ENCODE results near the gene XYLT2.

XYLT2 gene

GRCh38 chr17:50365165-50365564, 19.2 kb downstream of the XYLT2 start:
- DNase-seq (ENCODE audit: extremely low spot score): no peak
- ChIA-PET POLR2A (interaction anchor here (1.1 kb wide), 1 partner anchor 10 kb away, joined by 4 read pairs; no protein-coding TSS in a partner anchor), CTCF (interaction anchor here (1.5 to 2.9 kb wide), 2 partner anchors 32 to 114 kb away, joined by 3 to 18 read pairs; partner anchors contain the start of gene LRRC59)
- no peak for TF ChIP-seq CTCF (IDR thresholded peaks at IDR 0.05; ENCODE audit: control extremely low read depth, extremely low read depth, low read depth, missing control alignments)

GRCh38 chr17:50365649-50366393, 19.9 kb downstream of the XYLT2 start:
- no peak for TF ChIP-seq CTCF (IDR thresholded peaks at IDR 0.05; ENCODE audit: control extremely low read depth, extremely low read depth, low read depth, missing control alignments)
- CTCF ChIA-PET: interaction anchor here (1.5 to 2.9 kb wide), 3 partner anchors 32 to 114 kb away, joined by 3 to 18 read pairs (median 4); partner anchors contain the start of gene LRRC59
- POLR2A ChIA-PET: interaction anchor here (1.1 kb wide), 1 partner anchor 10 kb away, joined by 4 read pairs; no protein-coding TSS in a partner anchor
- DNase-seq (ENCODE audit: extremely low spot score): no peak

GRCh38 chr17:50367401-50367800, 21.5 kb downstream of the XYLT2 start:
- ChIA-PET CTCF (interaction anchor here (1.3 to 2.9 kb wide), 4 partner anchors 21 to 112 kb away, joined by 3 to 18 read pairs (median 4); partner anchors contain the start of gene LRRC59), POLR2A (no interaction called here)
- no peak for DNase-seq (ENCODE audit: extremely low spot score)
- TF ChIP-seq CTCF (IDR thresholded peaks at IDR 0.05; ENCODE audit: control extremely low read depth, extremely low read depth, low read depth, missing control alignments): no peak

- DNase-seq (ENCODE audit: extremely low spot score): no peak
- TF ChIP-seq CTCF (IDR thresholded peaks at IDR 0.05; ENCODE audit: control extremely low read depth, extremely low read depth, low read depth, missing control alignments): no peak
- CTCF ChIA-PET: interaction anchor here (0.6 to 8.1 kb wide), 4 partner anchors 9 to 170 kb away, joined by 3 to 66 read pairs (median 12); partner anchors contain the start of gene LRRC59
- POLR2A ChIA-PET: no interaction called here
Observed at GRCh38 chr17:50370052-50370451, 24.1 kb downstream of the XYLT2 start.

- ChIA-PET POLR2A (interaction anchor here (0.7 kb wide), 2 partner anchors 10 to 25 kb away, joined by 6 to 8 read pairs; no protein-coding TSS in a partner anchor), CTCF (interaction anchor here (0.8 to 8.1 kb wide), 5 partner anchors 11 to 27 kb away, joined by 3 to 66 read pairs (median 3); partner anchors contain the start of gene LRRC59)
- no peak for DNase-seq (ENCODE audit: extremely low spot score)
- TF ChIP-seq CTCF (IDR thresholded peaks at IDR 0.05; ENCODE audit: control extremely low read depth, extremely low read depth, low read depth, missing control alignments): no peak
Observed at GRCh38 chr17:50371526-50371925, 25.6 kb downstream of the XYLT2 start.

- no peak for DNase-seq (ENCODE audit: extremely low spot score)
- POLR2A ChIA-PET: interaction anchor here (0.7 kb wide), 2 partner anchors 11 to 25 kb away, joined by 6 to 8 read pairs; no protein-coding TSS in a partner anchor
- no peak for TF ChIP-seq CTCF (IDR thresholded peaks at IDR 0.05; ENCODE audit: control extremely low read depth, extremely low read depth, low read depth, missing control alignments)
- CTCF ChIA-PET: interaction anchor here (0.9 to 8.1 kb wide), 6 partner anchors 11 to 172 kb away, joined by 3 to 66 read pairs (median 4); partner anchors contain the start of gene LRRC59
Observed at GRCh38 chr17:50372222-50372757, 26.4 kb downstream of the XYLT2 start.
